ENCODE measurements around the gene SH3RF3.

The SH3RF3 gene

DNA sequence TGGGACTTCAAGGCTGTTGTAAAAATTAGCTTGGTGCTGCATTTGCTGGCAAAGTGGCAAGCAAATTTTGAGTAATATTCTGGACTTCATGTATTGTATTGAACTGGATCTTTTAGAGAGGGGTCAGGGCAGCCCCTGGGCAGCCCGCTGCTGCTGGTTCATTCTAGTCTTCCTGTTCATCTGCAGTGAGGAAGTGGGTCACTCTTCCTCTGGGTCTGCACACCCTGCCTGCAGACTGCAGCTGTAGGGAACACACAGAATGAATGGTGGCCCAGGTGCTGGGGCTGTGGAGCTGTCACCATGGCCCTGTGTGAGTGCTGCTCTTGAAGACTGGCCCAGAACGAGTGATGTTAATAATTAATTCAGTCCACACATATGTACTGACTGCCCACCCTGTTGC is 9.4 kb downstream of the SH3RF3 start:
- DNase-seq (ENCODE audit: low read depth in 1 of 2, low spot score in 1 of 2): no peak

DNA sequence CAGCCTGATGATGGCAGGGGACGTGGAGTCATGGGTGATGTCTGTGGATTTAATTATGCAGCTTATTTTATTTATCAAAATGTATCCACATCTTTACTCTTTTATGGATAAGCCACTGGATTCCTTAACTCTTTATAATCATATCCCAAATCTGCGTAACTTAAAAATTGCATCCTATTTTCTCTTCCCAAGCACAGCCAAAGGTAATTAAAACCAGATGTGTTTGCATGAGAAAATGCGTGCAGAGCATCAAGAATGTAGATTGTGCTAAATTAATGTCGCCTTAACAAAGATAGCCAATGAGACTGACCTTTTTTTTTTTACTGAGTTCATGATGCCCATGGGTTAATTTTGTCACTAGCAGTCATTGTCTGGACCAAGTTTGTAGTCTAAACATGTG is 10.0 kb downstream of the SH3RF3 start:
- no peak for DNase-seq (ENCODE audit: low read depth in 1 of 2, low spot score in 1 of 2)

DNA sequence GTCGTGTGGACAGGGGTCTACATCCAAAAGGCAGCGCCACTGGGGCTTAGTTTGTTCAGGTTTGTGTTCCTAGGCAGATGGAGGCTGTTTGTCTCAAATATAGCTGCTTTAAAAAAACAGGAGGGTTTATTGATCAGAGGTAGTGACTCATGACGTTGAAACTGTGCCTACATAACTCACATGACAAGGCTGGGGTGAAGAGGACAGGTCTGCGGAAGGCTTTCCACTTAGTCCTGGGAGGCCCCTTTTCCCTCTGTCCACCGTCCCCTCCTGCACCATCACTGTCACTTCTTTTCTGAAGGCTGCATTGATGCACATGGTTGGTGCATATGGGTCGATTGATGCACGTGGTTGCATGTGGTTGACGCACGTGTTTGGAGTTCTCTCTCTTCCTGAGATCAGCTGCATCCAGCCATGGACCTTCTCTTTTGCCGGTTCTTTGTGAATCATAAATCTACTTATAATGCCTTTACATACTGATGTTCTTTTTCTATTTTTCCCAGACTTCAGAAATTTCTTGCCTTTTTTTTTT is 10.9 kb downstream of the SH3RF3 start:
- no peak for DNase-seq (ENCODE audit: low read depth in 1 of 2, low spot score in 1 of 2)

DNA sequence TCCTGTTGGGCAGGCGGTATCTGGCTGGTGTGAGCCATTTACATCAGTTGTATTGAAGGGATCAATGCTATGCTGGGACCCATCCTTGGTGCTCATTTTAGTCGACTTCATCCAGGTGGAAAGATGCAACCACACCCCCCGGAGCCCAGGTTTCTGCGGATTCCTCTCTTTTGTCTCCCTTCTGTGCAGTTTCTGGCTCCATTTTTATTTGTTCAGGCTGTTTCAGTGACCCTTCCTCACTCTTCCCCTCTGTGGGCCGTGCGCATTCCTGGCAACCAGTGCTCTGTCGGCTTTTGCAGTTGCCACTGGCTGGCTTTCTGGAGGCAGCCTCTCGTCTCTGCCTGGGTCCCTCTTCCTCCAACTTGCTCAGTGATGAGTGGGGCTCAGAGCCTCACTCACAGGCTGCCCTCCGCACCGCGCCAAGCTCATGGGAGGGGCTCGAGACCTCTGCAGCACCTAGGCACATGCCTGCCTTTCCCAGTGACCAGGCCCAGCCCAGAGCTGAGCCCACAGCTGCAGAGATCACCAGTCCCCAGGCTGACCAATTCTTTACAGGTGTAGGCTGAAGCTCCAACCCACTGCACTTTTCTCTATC is 12.1 kb downstream of the SH3RF3 start:
- no peak for DNase-seq (ENCODE audit: low read depth in 1 of 2, low spot score in 1 of 2)

DNA sequence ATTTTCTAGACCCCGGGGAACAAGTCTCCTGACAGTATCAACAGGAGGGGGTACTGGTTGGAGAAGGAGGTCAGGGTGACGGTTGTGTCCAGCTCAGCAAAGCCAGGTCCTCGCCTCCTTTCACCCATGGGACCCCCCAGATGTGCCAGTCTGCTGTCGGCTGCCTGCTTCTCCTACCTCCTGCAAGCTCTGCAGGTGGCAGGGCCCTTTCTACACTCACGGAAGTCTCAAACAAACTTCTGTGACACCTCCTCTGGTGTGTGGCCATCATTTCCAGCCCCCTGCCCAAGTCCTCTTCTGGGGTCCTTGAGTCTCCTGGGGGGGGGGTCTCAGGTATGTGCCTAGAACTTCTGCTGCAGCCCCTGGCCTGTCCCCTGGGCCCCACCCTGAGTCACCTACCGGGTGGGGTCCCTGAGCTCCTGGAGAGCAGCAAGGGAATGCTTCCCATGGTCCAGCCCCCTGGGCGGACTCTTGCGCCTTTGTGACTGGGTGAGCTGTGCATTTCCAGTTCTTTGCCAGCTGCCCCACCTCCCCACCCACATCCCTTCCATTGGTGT is 12.8 kb downstream of the SH3RF3 start:
- DNase-seq (ENCODE audit: low read depth in 1 of 2, low spot score in 1 of 2): no peak

DNA sequence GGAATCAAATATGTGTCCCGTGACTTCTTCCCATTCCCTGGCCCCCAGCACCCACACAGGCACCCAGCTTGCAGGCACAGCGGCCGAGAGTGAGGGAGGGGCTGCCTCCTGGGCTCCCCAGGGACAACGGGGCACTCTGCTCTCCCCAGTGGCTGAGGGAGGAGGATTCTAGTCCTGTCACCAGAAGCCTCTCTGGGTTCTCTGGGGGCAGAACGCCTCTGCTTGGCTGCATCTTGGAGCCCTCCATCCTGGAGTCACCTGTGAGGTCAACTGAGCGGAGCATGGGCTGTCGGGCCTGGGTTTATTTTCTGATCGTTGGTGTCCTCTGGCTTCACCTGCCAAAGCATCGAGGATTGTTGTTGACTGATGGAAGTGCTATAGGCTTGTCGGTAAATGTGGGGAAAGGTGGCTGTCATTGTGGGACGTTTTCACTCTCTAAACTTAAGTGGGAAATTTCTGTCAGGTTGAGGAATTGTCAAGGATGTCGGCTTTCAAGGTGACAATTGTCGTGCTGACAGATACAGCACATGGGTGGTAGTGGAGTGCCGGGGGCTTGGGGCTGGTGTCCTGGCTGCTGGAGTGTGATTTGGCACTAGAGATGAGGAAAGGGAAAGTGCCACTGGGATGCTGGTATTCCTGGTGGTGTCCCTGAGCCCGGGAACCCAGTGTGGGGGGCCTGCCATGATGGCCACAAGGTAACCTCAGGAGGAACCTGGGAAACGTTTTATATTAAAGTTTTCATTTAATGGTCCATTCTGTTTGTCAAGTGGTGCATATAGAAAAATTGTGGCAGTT is 13.6 kb downstream of the SH3RF3 start:
- DNase-seq (ENCODE audit: low read depth in 1 of 2, low spot score in 1 of 2): no peak

DNA sequence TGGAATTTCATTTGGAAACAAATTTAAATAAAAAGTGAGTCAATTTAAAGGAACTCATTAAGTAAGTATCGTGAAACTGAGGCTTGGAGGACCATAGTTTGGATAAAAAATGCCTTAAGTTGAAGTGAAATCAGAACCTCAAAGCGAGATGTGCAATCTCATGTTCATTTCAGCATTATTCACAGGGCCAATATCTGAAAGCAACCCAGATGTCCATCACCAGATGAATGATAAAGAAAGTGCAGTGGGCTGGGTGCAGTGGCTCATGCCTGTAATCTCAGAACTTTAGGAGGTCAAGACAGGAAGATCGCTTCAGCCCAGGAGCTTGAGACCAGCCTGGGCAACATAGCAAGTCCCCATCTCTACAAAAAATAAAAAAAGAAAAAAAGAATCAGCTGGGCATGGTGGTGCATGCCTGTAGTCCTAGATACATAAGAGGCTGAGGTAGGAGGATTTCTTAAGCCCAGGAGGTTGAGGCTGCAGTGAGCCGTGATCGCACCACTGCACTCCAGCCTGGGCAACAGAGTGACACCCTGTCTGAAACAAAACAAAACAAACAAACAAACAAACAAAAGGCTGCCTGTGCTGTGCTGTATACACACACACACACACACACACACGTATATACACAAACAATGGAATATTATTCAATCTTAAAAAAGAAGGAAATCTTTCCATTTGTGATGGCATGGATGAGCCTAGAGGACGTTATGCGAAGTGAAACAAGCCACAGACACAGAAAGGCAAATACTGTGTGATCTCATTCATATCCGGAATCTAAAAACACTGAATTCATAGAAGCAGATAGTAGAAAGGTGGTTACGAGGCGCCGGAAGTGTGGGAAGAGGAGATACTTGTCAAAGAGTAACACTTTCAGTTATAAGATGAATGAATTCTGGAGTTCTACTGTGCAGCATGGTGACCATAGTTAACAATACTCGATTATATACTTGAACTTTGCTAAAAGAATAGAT is 14.5 kb downstream of the SH3RF3 start:
- peak; percentile 30 to 64 for DNase-seq (ENCODE audit: low read depth in 1 of 2, low spot score in 1 of 2)

DNA sequence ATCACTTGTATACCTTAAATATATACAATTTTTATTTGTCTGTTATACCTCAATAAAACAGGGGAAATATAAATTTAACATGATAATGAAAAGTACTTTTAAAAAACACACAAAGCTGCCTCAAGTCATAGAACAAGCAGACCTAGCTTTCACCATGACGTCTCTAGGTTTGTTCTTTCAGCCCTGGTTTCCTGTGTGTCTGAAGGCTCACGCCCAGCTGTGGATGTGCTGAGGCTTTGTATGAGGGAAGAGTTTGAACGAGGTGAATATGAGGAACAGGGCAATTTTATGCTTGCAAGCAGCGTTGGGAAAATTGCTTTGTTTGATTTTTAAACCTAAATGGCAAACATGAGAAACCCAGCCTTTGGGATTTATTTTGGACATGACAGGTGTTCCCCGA is 15.3 kb downstream of the SH3RF3 start:
- DNase-seq (ENCODE audit: low read depth in 1 of 2, low spot score in 1 of 2): no peak

DNA sequence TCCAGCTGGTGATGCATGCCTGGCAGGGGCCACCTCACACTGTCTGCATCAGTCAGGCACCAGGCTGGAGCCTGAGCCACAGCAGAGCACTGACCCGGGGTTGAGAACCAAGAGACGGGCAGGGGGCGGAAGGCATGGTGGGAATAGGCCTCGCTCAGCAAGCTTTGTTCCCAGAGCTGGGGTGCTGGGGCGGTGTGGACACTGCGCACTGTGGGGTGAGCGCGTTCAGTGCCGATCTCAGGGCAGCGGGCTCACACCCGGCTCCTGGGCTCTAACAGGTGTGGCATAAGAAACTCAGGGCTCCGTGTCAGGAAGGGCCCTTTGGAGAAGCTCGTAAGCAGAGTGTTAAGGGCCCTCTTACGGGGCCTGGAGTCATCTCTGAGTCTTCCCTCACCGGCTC is 15.7 kb downstream of the SH3RF3 start:
- no peak for DNase-seq (ENCODE audit: low read depth in 1 of 2, low spot score in 1 of 2)

DNA sequence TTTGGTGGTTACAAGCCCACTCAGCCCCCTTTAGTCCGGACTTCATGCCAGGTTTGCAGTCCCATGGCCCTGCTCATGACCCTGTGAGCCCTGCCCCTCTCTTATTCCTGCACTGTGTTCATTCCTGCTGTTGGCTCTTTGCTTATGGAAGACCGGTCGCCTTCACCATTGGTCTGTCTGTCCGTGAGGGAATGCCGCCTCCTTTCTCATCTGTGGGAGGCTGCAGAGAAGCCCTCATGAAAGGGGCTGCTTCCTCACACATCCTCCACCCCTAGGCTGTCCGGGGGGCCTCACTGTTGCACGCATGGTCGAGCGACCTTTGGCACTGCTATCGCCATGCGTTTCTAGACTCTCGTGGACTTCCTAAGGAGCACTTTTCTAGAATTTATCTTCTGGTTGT is 16.3 kb downstream of the SH3RF3 start:
- DNase-seq (ENCODE audit: low read depth in 1 of 2, low spot score in 1 of 2): no peak

DNA sequence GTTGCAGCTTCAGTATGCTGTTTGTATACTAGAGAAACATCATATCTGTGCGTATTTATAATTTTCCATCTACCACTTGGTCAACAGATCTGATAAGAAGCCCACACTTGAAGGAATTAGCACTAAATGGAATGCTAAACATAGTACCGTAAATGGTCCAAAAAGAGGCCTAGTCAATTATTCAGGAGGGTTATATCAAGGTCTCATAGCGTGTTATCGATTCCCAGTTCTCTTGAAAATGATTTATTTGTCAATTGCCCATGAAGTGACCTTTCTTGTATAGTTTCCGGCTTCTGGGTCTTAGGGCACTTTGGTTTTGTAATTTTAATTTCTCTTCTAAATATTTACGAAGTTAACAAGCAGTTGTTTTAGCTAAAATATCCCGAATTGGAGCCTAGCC is 18.4 kb downstream of the SH3RF3 start:
- no peak for DNase-seq (ENCODE audit: low read depth in 1 of 2, low spot score in 1 of 2)

DNA sequence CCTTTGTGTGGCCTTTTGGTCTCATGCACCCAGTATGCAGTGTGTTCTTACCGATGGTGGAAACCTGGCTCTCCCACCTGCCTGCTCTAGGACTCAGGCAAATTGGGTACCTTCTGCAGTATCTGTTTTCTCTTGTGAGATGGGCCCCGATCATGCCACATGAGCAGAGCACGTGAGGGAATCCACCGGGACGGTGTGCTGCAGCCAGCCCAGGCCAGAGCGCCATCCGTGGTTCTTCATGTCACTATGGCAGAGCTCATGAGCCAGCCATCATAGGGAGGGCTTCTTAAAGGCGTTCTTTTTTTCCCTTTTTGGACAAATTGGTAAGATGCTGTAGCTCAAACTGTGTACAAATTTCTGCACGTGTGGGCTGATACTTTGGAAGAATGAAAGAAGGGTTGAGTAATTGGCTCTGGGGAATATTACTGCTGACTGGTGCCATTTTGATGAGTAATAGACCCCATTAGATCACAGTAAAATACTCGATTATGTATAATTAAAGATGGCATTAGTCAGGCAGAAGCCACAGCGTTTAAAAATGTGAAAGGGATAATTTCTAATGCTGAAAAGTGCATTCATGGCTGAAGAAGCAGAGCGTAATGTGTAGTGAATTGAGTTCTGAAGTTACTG is 19.2 kb downstream of the SH3RF3 start:
- no peak for DNase-seq (ENCODE audit: low read depth in 1 of 2, low spot score in 1 of 2)

DNA sequence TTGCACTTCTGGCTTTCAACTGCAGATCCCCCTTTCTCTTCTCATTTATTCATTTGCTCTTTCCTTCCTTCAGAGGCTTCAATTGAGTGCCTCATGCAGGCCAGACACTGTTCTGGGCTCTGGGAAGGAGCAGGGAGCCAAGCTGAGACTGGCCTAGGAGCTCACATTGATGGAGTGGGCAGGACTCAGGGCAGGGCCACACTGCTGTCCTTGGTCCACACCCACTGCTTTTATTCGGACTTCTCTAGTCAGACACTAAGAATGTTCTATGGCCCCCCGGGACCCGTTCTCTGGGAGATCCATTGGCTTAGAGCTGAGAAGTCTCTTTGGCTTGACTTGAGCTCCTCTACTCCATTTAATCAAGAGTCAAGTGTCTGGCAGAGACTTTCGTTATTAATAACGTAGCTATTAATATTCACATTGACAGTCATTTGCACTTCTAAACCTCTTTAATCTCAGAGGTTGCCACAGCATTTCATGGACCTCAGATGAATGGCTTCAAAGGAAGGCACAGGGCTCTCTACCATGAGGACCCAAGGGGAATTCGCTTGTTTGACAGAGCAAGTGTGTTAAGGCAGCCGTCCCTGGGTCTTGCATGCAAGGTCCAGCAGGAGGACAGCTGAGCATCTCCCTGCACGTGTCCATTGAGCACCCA is 20.1 kb downstream of the SH3RF3 start:
- no peak for DNase-seq (ENCODE audit: low read depth in 1 of 2, low spot score in 1 of 2)

DNA sequence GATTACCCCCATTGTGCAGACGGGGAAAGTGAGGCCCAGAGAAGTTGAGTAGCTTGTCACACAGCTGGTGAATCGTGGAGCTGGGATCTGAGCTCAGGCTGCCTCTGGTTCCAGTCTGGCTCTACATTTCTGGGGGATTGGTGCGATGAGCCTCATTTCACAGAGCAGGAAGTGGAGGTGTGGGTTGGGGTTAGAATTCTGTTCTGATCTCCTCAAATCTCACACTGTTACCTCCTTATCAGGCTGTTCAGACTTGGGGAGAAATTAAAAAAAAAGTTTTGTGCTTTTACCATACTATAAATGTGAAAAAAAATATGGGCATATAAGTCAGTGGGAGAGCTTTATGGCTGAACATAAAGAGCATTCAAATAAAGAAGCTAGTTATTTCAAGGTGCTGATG is 21.6 kb downstream of the SH3RF3 start:
- DNase-seq (ENCODE audit: low read depth in 1 of 2, low spot score in 1 of 2): no peak

DNA sequence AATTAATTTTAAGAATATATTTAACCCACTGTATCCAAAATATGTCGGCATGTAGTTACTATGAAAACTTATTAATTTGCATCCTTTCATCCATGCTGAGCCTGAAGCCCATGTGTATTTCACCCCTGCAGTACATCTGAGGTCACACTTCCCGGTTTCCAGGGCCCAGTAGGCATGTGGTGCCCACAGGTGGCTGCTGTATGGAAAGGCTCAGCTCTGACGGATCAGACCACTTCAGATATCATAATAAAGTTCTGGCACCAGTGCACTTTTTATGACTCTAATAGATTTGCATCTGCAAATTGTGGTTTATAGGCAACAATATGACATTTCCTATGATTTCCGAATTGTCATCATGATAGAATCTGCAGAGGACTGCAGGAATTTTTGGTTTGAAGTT is 22.5 kb downstream of the SH3RF3 start:
- no peak for DNase-seq (ENCODE audit: low read depth in 1 of 2, low spot score in 1 of 2)

DNA sequence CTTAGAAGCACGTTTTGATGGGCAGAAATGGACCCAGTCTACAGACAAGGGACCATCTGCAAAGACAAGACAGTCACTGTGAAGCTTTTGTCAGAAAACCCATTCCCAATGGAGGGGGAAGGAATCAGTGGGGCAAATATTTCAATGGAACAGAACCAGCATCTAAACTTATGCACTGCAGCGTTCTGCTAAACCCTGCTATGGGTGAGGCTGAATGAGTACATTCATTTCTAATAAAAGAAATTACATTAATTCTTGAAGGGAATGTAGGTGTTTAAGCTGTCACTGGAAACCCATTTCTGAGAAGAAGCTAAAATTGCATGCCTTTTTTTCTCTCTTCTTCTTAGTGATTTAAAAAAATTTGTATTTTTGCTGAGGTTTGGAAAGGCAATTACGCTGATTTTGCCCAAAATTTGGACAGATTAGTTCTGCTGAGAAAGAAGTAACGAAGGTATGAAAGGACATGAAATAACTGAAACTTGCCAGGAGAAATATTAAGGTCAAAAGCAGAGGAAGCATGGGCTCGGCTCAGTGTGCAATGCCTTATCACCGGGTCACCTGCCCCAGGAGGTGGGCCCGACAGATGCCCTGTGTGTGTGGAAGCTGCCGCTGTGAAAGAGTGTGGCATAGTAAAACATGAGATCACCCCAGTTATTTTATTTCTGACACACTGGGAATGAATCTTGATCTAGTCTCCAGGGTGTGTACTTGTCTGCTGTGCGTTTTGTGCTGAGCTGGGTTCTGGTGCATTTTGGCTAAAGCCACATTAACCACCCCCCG is 24.2 kb downstream of the SH3RF3 start:
- DNase-seq (ENCODE audit: low read depth in 1 of 2, low spot score in 1 of 2): no peak

DNA sequence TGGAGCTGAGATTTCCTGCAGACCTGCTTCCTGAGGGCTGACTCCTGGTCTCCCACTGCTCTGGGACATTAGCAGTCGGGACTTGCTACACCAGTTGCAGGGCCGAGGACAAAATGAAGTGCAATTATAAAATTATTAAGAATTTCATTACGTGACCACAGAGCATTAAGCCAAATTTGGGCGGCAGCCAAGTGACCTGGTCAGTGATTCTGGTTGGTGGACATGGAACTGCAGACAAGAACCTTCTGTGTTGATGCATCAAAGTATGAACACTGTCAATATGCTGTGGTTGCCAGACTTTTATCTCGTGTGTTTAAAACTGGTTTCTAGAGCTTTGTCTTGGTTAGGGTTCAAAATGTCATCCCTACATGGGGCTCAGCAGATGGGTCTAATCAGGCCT is 24.8 kb downstream of the SH3RF3 start:
- DNase-seq (ENCODE audit: low read depth in 1 of 2, low spot score in 1 of 2): no peak

DNA sequence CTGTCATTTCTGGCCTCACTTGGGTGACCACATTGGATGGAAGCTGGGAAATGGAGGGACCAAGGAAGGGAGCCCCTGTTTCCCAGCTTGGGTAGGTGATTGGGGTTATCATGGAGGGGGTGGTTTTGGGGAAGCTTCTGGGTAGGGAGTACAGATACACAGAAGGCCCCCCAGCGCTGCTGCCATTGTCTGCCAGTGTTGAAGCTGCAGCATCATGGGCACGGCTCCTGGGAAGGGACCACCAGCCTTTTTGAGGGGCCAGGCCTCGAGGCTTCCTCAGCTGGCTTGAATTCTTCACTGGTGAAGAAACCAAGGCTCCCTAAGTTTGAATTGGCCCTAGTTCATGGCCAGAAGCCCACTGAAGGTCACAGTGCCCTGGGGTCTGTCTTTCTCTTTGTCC is 25.2 kb downstream of the SH3RF3 start:
- no peak for DNase-seq (ENCODE audit: low read depth in 1 of 2, low spot score in 1 of 2)

Data from activated CD4-positive, alpha-beta T cell treated with anti-CD3 and anti-CD28 coated beads, Interleukin-2, amount 50 U/mL, for 24 hours (primary cell).